ENCODE results near the gene PTPN4. TPM values are rescaled to one million over a fixed set of nuclear protein-coding genes. Genes with fewer than 3 reads are reported as not detected.

The PTPN4 gene
- total RNA-seq, 1 donor from 2014 or later, result 6.4 TPM

DNA sequence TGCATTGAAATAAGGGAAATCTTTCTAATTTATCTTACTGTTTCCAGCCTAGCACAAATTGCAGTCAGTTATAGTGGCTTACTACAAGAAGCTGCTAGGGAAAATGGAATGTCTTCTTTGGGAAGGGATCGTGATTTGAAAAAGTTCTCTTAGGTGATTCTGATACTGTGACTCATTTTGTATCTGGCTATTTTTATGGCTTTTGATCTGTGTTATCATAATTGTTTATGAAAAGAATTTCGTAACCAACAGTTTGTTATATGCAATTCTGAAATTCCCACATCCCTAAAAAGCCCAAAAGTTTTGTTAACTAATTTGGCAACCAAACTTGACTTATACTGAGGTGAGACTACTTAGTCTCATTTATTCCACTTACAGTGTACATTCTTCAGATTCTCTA lies 12.4 kb downstream of the PTPN4 start:
- no peak overlapping the region for H3K4me3 ChIP-seq (ENCODE audit: low read depth, low read length)
- no peak for TF ChIP-seq CTCF (conservative IDR thresholded peaks at IDR 0.05; ENCODE audit: low read depth, low read length)
- no peak for DNase-seq (ENCODE audit: low read depth)

GRCh38 chr2:119772767-119773166 lies 13.0 kb downstream of the PTPN4 start:
- no peak overlapping the region for H3K4me3 ChIP-seq (ENCODE audit: low read depth, low read length)
- TF ChIP-seq CTCF (conservative IDR thresholded peaks at IDR 0.05; ENCODE audit: low read depth, low read length), result no peak
- DNase-seq (ENCODE audit: low read depth), result no peak

DNA sequence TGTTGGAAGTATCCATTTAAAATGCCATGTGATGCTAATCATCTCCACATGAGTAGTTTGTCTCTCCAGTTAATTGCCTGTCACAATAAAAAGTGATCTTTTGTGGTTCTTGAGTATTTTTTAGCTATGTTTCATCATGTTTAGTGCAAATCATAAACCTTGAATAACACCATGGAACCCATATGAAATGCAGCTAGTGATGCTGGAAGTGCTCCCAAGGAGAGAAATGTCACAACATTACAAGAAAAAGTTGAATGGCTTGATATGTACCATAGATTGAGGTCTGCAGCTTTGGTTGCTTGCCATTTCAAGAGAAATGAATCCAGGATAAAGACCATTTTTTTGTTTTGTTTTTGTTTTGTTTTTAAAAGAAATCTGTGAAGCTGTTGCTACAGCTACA lies 14.3 kb downstream of the PTPN4 start:
- no peak overlapping the region for H3K4me3 ChIP-seq (ENCODE audit: low read depth, low read length)
- DNase-seq (ENCODE audit: low read depth), result no peak
- TF ChIP-seq CTCF (conservative IDR thresholded peaks at IDR 0.05; ENCODE audit: low read depth, low read length), result no peak

DNA sequence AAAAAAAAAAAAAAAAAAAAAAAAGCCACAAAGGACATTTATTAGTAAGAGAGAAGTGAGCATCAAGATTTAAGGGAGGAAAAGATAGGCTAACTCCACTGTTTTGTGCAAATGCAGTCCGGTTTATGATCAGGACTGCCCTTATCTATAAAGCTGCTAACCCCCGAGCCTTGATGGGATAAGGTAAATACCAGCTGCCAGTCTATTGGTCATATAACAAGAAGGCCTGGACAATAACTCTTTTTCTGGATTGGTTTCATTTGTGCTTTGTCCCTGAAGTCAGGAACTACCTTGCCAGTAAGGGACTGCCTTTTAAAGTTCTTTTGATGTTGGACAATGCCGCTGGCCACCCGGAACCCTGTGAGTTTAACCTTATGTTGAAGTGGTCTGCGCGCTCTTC lies 15.4 kb downstream of the PTPN4 start:
- no peak for DNase-seq (ENCODE audit: low read depth)
- H3K4me3 ChIP-seq (ENCODE audit: low read depth, low read length), result no peak overlapping the region
- TF ChIP-seq CTCF (conservative IDR thresholded peaks at IDR 0.05; ENCODE audit: low read depth, low read length), result no peak

GRCh38 chr2:119782308-119783027 lies 22.7 kb downstream of the PTPN4 start:
- no peak overlapping the region for H3K4me3 ChIP-seq (ENCODE audit: low read depth, low read length)
- DNase-seq (ENCODE audit: low read depth), result no peak
- TF ChIP-seq CTCF (conservative IDR thresholded peaks at IDR 0.05; ENCODE audit: low read depth, low read length), result no peak

- no peak for DNase-seq (ENCODE audit: low read depth)
- no peak overlapping the region for H3K4me3 ChIP-seq (ENCODE audit: low read depth, low read length)
- TF ChIP-seq CTCF (conservative IDR thresholded peaks at IDR 0.05; ENCODE audit: low read depth, low read length), result no peak
These were observed 25.2 kb downstream of the PTPN4 start for GRCh38 chr2:119784876-119785275.

GRCh38 chr2:119786295-119786694 lies 26.6 kb downstream of the PTPN4 start:
- H3K4me3 ChIP-seq (ENCODE audit: low read depth, low read length), result no peak overlapping the region
- DNase-seq (ENCODE audit: low read depth), result no peak
- TF ChIP-seq CTCF (conservative IDR thresholded peaks at IDR 0.05; ENCODE audit: low read depth, low read length), result no peak

Measured in epithelial cell of proximal tubule (primary cell).